CD4-positive, alpha-beta T cell (primary cell): ENCODE results near the gene REXO4. TPM values are rescaled to one million over a fixed set of nuclear protein-coding genes. Genes with fewer than 3 reads are reported as not detected.

Experiments used
- ATAC-seq: fragments of 200-7000 bp; cut with Tn5 transposase; one replicate; pipeline ENCODE4 v1.10.0; 2022; ENCODE audit warnings: mild to moderate bottlenecking; ENCODE audit not compliant: poor library complexity
- CTCF ChIA-PET: fragments of 350-600 bp; sonication (Branson Sonifier 250); formaldehyde crosslinking; loops from one replicate; lab custom pipeline; 2021; ENCODE audit warnings: antibody characterized with exemption, inconsistent platforms; lab: Charles Lee
- POLR2A ChIA-PET: fragments of 350-600 bp; sonication (Branson Sonifier 250); formaldehyde crosslinking; loops from one replicate; lab custom pipeline; 2021; ENCODE audit warnings: antibody characterized with exemption, inconsistent platforms; lab: Charles Lee
- DNase-seq, 14 experiments: peaks; one replicate each; pipeline ENCODE4 v3.0.0-alpha.2; 2013 to 2020; ENCODE audit warnings: mixed read lengths in 2 of 14
- H3K27ac ChIP-seq, 2 donors: one replicate each; pipeline versions ENCODE4 v1.5.1 to v1.7.0; 2013; ENCODE audit warnings: low read length in 2 of 2, low read depth in 1 of 2, mild to moderate bottlenecking in 1 of 2
- H3K27me3 ChIP-seq, 2 experiments: 1 replicate in 1 of 2; 2 replicates in 1 of 2; pipeline versions ENCODE4 v1.6.1 to v1.7.0; 2013; ENCODE audit warnings: low read length in 2 of 2, control low read depth in 1 of 2, mild to moderate bottlenecking in 1 of 2, moderate library complexity in 1 of 2; ENCODE audit not compliant: insufficient read depth in 2 of 2, control insufficient read depth in 1 of 2
- H3K36me3 ChIP-seq: one replicate; pipeline ENCODE4 v1.6.1; 2013; ENCODE audit warnings: low read length, control low read depth; ENCODE audit not compliant: insufficient read depth
- H3K4me1 ChIP-seq: one replicate; pipeline ENCODE4 v1.6.1; 2013; ENCODE audit warnings: low read length, control low read depth; ENCODE audit not compliant: insufficient read depth
- H3K4me3 ChIP-seq: one replicate; pipeline ENCODE4 v1.5.1; 2013; ENCODE audit warnings: mild to moderate bottlenecking, low read length, moderate library complexity
- H3K9me3 ChIP-seq, 2 experiments: 1 replicate in 1 of 2; 2 replicates in 1 of 2; pipeline versions ENCODE4 v1.6.1 to v1.7.0; 2013; ENCODE audit warnings: low read length in 2 of 2, mild to moderate bottlenecking in 2 of 2, control low read depth in 1 of 2, moderate library complexity in 1 of 2; ENCODE audit not compliant: control insufficient read depth in 1 of 2, insufficient read depth in 1 of 2
- H3K27ac Mint-ChIP-seq: one replicate; pipeline ENCODE4 v1.8.0; 2020; ENCODE audit warnings: mixed read lengths
- H3K27me3 Mint-ChIP-seq: one replicate; pipeline ENCODE4 v1.8.0; 2021; ENCODE audit warnings: mixed read lengths
- H3K36me3 Mint-ChIP-seq: one replicate; pipeline ENCODE4 v1.8.0; 2021; ENCODE audit warnings: low read depth, mixed read lengths
- H3K4me1 Mint-ChIP-seq: one replicate; pipeline ENCODE4 v1.8.0; 2021; ENCODE audit warnings: low read depth, mixed read lengths
- H3K4me3 Mint-ChIP-seq: one replicate; pipeline ENCODE4 v1.8.0; 2020; ENCODE audit warnings: mild to moderate bottlenecking, mixed read lengths
- H3K9me3 Mint-ChIP-seq: one replicate; pipeline ENCODE4 v1.8.0; 2020; ENCODE audit warnings: mixed read lengths
- CTCF ChIP-seq: fragments of 200-600 bp; IDR thresholded peaks from one replicate; pipeline ENCODE4 v1.8.0; 2022; ENCODE audit warnings: antibody characterized with exemption, mild to moderate bottlenecking
- intact Hi-C, 2 experiments: fragments of 100-400 bp; cut with DNase I in 1 of 2; cut with micrococcal nuclease in 1 of 2; formaldehyde crosslinking; loops; one replicate each; pipeline versions ENCODE4 v1.15.1 to v1.9.0; 2023 to 2025; cut with DNase I, micrococcal nuclease
- total RNA-seq, 174 experiments: library from RNA in 2 of 174; stranded (reverse) in 2 of 174; gene quantifications; one replicate each; pipeline ENCODE4 v1.2.3 and lab custom pipeline; 2021 to 2026

Gene REXO4
- total RNA-seq, 2 experiments from 2014 or later = 17.3 to 18.5 TPM

DNA sequence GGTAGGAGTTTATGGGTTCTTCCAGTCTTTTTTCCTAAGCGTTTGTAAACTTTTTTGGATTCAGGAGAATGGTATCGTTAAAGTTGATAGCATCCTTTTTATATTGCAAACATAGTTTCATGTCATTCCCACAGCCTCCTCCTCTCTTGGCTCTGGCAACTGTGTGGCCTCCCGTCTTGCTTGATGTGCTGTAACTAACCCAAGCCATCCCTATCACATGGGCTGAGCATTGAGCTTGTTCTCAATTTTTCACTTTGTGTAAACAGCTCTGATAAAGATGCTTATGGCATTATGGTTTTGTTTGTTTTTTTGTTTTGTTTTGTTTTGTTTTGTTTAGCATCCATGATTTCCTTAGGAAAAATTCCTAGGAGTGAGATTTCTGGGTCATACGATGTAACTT lies 37.1 kb downstream of the REXO4 start:
- Histone ChIP-seq H3K4me1 (peaks cover 9% of the 10 kb centered on the region), H3K27ac (no peak overlapping the region), H3K27me3 (no peaks in the 10 kb centered on the region), H3K9me3 (no peaks in the 10 kb centered on the region), H3K36me3 (no peaks in the 10 kb centered on the region), H3K4me3 (no peak overlapping the region)
- no peaks in the 10 kb centered on the region for H3K36me3 Mint-ChIP-seq
- DNase-seq (no peak), ATAC-seq (no peak)
- intact Hi-C loops = no loop called here
- H3K4me1 Mint-ChIP-seq = peaks cover 7% of the 10 kb centered on the region
- ChIA-PET CTCF (no interaction called here), POLR2A (no interaction called here)
- H3K27me3 Mint-ChIP-seq = no peaks in the 10 kb centered on the region
- no peak overlapping the region for H3K4me3 Mint-ChIP-seq
- no peak for TF ChIP-seq CTCF
- no peaks in the 10 kb centered on the region for H3K9me3 Mint-ChIP-seq
- no peak overlapping the region for H3K27ac Mint-ChIP-seq

GRCh38 chr9:133379153-133380086 lies 38.4 kb downstream of the REXO4 start:
- POLR2A ChIA-PET = no interaction called here
- H3K27ac ChIP-seq = no peak overlapping the region
- peaks cover 14% of the 10 kb centered on the region for H3K4me1 Mint-ChIP-seq
- TF ChIP-seq CTCF = no peak
- H3K4me3 ChIP-seq = no peak overlapping the region
- H3K27ac Mint-ChIP-seq = no peak overlapping the region
- H3K4me3 Mint-ChIP-seq = no peak overlapping the region
- intact Hi-C loops = loop anchor here in 1 of 2 experiments (5.0 kb wide), 2 partner anchors 38 to 83 kb away; partner anchors contain the start of gene REXO4
- no peaks in the 10 kb centered on the region for H3K27me3 ChIP-seq
- no peaks in the 10 kb centered on the region for H3K36me3 ChIP-seq
- no peak for ATAC-seq
- no peaks in the 10 kb centered on the region for H3K27me3 Mint-ChIP-seq
- H3K36me3 Mint-ChIP-seq = peaks cover 7% of the 10 kb centered on the region
- DNase-seq = no peak
- H3K9me3 Mint-ChIP-seq = no peaks in the 10 kb centered on the region
- CTCF ChIA-PET = no interaction called here
- peaks cover 19% of the 10 kb centered on the region for H3K4me1 ChIP-seq
- no peaks in the 10 kb centered on the region for H3K9me3 ChIP-seq

GRCh38 chr9:133378408-133378962 lies 39.3 kb downstream of the REXO4 start:
- no peak for DNase-seq
- Mint-ChIP-seq H3K36me3 (peaks cover 8% of the 10 kb centered on the region), H3K4me3 (peak overlapping the region; percentile 82), H3K4me1 (peaks cover 21% of the 10 kb centered on the region), H3K27me3 (no peaks in the 10 kb centered on the region), H3K27ac (peak overlapping the region; percentile 42), H3K9me3 (no peaks in the 10 kb centered on the region)
- no peak for ATAC-seq
- no peak overlapping the region for H3K4me3 ChIP-seq
- peaks cover 28% of the 10 kb centered on the region for H3K4me1 ChIP-seq
- H3K9me3 ChIP-seq = no peaks in the 10 kb centered on the region
- CTCF ChIA-PET = interaction anchor here (1.0 to 2.5 kb wide), 2 partner anchors 22 to 31 kb away, joined by 3 to 7 read pairs; partner anchors contain the start of genes MED22, RPL7A, SURF1 and SURF2
- TF ChIP-seq CTCF = no peak
- H3K36me3 ChIP-seq = peaks cover 5% of the 10 kb centered on the region
- no peaks in the 10 kb centered on the region for H3K27me3 ChIP-seq
- POLR2A ChIA-PET = interaction anchor here (0.5 to 2.4 kb wide), 2 partner anchors 31 to 1217 kb away, joined by 3 to 26 read pairs; partner anchors contain the start of genes MED22 and RPL7A
- intact Hi-C loops = loop anchor here in 1 of 2 experiments (5.0 kb wide), 2 partner anchors 39 to 84 kb away; partner anchors contain the start of gene REXO4
- no peak overlapping the region for H3K27ac ChIP-seq
